MCF 10A (cell line): ENCODE results near the gene PCDHGB6. TPM values are rescaled to one million over a fixed set of nuclear protein-coding genes. Genes with fewer than 3 reads are reported as not detected.
"Not testable (repeated sequence)": the region's sequence is repeated elsewhere in the genome, so short reads cannot be mapped to it uniquely, and the experiment has no call there.

Experiments used
- BruUV-seq: library from RNA; stranded (reverse); fragments of 400-500 nt; replicated peaks from 2 replicates; lab custom pipeline; 2021; lab: Mats Ljungman, UMichigan
- CTCF ChIA-PET: fragments of 300-600 bp; sonication (Branson Sonifier 250); formaldehyde crosslinking; extraction: SDS; loops from one replicate; lab custom pipeline; 2021; ENCODE audit warnings: antibody characterized with exemption, inconsistent platforms; lab: Yijun Ruan, JAX
- POLR2A ChIA-PET: fragments of 300-600, 350-650 bp; sonication (Branson Sonifier 250); formaldehyde crosslinking; extraction: SDS; loops from one replicate; lab custom pipeline; 2020; ENCODE audit warnings: antibody characterized with exemption, inconsistent platforms; lab: Yijun Ruan, JAX
- DNase-seq: peaks from one replicate; pipeline ENCODE4 v3.0.0-alpha.2; 2018; ENCODE audit not compliant: unreplicated experiment
- H3K27ac Mint-ChIP-seq: one replicate; pipeline ENCODE4 v1.8.0; 2022; ENCODE audit warnings: mild to moderate bottlenecking, low read depth, mixed read lengths; ENCODE audit not compliant: unreplicated experiment
- H3K27me3 Mint-ChIP-seq: one replicate; pipeline ENCODE4 v1.8.0; 2022; ENCODE audit warnings: mixed read lengths; ENCODE audit not compliant: insufficient read depth, unreplicated experiment
- H3K36me3 Mint-ChIP-seq: one replicate; pipeline ENCODE4 v1.8.0; 2022; ENCODE audit warnings: mild to moderate bottlenecking, moderate library complexity, mixed read lengths; ENCODE audit not compliant: insufficient read depth, unreplicated experiment
- H3K4me1 Mint-ChIP-seq: one replicate; pipeline ENCODE4 v1.8.0; 2022; ENCODE audit warnings: mixed read lengths; ENCODE audit not compliant: insufficient read depth, unreplicated experiment
- H3K4me3 Mint-ChIP-seq: one replicate; pipeline ENCODE4 v1.8.0; 2022; ENCODE audit warnings: mild to moderate bottlenecking, moderate library complexity, mixed read lengths; ENCODE audit not compliant: unreplicated experiment
- H3K9me3 Mint-ChIP-seq: one replicate; pipeline ENCODE4 v1.8.0; 2022; ENCODE audit warnings: mixed read lengths; ENCODE audit not compliant: unreplicated experiment
- intact Hi-C: fragments of 100-400 bp; cut with micrococcal nuclease; formaldehyde crosslinking; loops from 2 replicates; pipeline ENCODE4 v1.14.1; 2022
- total RNA-seq: library from RNA; stranded (reverse); gene quantifications from 2 replicates; pipeline ENCODE4 v1.2.3, GENCODE V29; 2022
- TF ChIP-seq, protein P1 (sequence below): fragments of 200-600 bp; IDR thresholded peaks from one replicate; pipeline ENCODE4 v1.8.0; 2022; ENCODE audit warnings: antibody characterized with exemption, mild to moderate bottlenecking; ENCODE audit not compliant: unreplicated experiment

PCDHGB6 gene
- total RNA-seq, 1 experiment from 2014 or later: 0.68 TPM

GRCh38 chr5:141371572-141372475, 36.0 kb upstream of the PCDHGB6 start:
- BruUV-seq: no TSS peak
- H3K9me3 Mint-ChIP-seq: peaks cover 21% of the 10 kb centered on the region

GRCh38 chr5:141373673-141374317, 34.0 kb upstream of the PCDHGB6 start, which contains the start of gene PCDHGA6:
TSS of gene PCDHGA6 (plus strand) at chr5:141373891. CDS start at chr5:141374084, 193 bp downstream.
- intact Hi-C loops: no loop called here
- CTCF ChIA-PET: interaction anchor here (0.7 to 2.0 kb wide), 5 partner anchors 151 to 199 kb away, joined by 3 to 6 read pairs (median 4); no protein-coding TSS in a partner anchor
- peak; percentile 17 for DNase-seq
- Mint-ChIP-seq H3K36me3 (no peaks in the 10 kb centered on the region), H3K9me3 (peaks cover 21% of the 10 kb centered on the region), H3K27me3 (no peaks in the 10 kb centered on the region), H3K4me1 (no peaks in the 10 kb centered on the region), H3K27ac (no peak within 1 kb of the TSS), H3K4me3 (no peak within 1 kb of the TSS)
- POLR2A ChIA-PET: no interaction called here
- no TSS peak for BruUV-seq
- TF ChIP-seq, protein P1, sequence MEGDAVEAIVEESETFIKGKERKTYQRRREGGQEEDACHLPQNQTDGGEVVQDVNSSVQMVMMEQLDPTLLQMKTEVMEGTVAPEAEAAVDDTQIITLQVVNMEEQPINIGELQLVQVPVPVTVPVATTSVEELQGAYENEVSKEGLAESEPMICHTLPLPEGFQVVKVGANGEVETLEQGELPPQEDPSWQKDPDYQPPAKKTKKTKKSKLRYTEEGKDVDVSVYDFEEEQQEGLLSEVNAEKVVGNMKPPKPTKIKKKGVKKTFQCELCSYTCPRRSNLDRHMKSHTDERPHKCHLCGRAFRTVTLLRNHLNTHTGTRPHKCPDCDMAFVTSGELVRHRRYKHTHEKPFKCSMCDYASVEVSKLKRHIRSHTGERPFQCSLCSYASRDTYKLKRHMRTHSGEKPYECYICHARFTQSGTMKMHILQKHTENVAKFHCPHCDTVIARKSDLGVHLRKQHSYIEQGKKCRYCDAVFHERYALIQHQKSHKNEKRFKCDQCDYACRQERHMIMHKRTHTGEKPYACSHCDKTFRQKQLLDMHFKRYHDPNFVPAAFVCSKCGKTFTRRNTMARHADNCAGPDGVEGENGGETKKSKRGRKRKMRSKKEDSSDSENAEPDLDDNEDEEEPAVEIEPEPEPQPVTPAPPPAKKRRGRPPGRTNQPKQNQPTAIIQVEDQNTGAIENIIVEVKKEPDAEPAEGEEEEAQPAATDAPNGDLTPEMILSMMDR: peak; percentile 27

More at GRCh38 chr5:141371572-141372475, 36.0 kb upstream of the PCDHGB6 start:
- no peak overlapping the region for H3K4me3 Mint-ChIP-seq
- intact Hi-C loops: loop anchor here (2.0 kb wide), 1 partner anchor 189 kb away; no protein-coding TSS in a partner anchor
- DNase-seq: no peak
- CTCF ChIA-PET: interaction anchor here (0.6 to 2.7 kb wide), 6 partner anchors 8 to 192 kb away, joined by 3 to 13 read pairs (median 4); no protein-coding TSS in a partner anchor
- no peak overlapping the region for H3K27ac Mint-ChIP-seq
- no peaks in the 10 kb centered on the region for H3K4me1 Mint-ChIP-seq
- H3K27me3 Mint-ChIP-seq: no peaks in the 10 kb centered on the region
- TF ChIP-seq, protein P1: no peak
- no peaks in the 10 kb centered on the region for H3K36me3 Mint-ChIP-seq
- POLR2A ChIA-PET: no interaction called here

- intact Hi-C loops: no loop called here
- no peaks in the 10 kb centered on the region for H3K36me3 Mint-ChIP-seq
- H3K27me3 Mint-ChIP-seq: no peaks in the 10 kb centered on the region
- H3K27ac Mint-ChIP-seq: no peak overlapping the region
- ChIA-PET POLR2A (no interaction called here), CTCF (interaction anchor here (0.8 to 2.0 kb wide), 5 partner anchors 135 to 198 kb away, joined by 3 to 6 read pairs (median 3); no protein-coding TSS in a partner anchor)
- BruUV-seq: no TSS peak
- H3K9me3 Mint-ChIP-seq: peaks cover 21% of the 10 kb centered on the region
- no peaks in the 10 kb centered on the region for H3K4me1 Mint-ChIP-seq
- no peak overlapping the region for H3K4me3 Mint-ChIP-seq
- TF ChIP-seq, protein P1: no peak
- no peak for DNase-seq
These were observed 33.2 kb upstream of the PCDHGB6 start for GRCh38 chr5:141374627-141375026.

DNA sequence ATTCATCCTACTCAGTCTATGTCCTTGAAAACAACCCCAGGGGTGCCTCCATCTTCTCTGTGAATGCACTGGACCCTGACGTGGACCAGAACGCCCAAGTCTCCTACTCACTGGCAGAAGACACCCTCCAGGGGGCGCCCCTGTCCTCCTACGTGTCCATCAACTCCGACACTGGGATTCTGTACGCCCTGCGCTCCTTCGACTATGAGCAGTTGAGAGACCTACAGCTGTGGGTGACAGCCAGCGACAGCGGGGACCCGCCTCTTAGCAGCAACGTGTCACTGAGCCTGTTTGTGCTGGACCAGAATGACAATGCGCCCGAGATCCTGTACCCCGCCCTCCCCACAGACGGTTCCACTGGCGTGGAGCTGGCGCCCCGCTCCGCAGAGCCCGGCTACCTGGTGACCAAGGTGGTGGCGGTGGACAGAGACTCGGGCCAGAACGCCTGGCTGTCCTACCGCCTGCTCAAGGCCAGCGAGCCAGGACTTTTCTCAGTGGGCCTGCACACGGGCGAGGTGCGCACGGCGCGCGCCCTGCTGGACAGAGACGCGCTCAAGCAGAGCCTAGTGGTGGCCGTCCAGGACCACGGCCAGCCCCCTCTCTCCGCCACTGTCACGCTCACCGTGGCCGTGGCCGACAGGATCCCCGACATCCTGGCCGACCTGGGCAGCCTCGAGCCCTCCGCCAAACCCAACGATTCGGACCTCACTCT, 32.2 kb upstream of the PCDHGB6 start:
- not testable (repeated sequence) for H3K27me3 Mint-ChIP-seq

More for the DNA sequence above, 32.2 kb upstream of the PCDHGB6 start:
- intact Hi-C loops, POLR2A ChIA-PET, H3K4me1 Mint-ChIP-seq, H3K4me3 Mint-ChIP-seq, DNase-seq, BruUV-seq, H3K36me3 Mint-ChIP-seq, H3K27ac Mint-ChIP-seq: not testable (repeated sequence)
- CTCF ChIA-PET: interaction anchor here (0.6 to 2.0 kb wide), 4 partner anchors 134 to 192 kb away, joined by 3 to 6 read pairs (median 4); no protein-coding TSS in a partner anchor
- H3K9me3 Mint-ChIP-seq: peaks cover 18% of the 10 kb centered on the region
